ENCODE results near the gene VAV2. TPM values are rescaled to one million over a fixed set of nuclear protein-coding genes. Genes with fewer than 3 reads are reported as not detected.

VAV2 gene
- total and polyA plus RNA-seq, 5 experiments from 2014 or later = 0.20 to 4.3 (median 0.36) TPM

GRCh38 chr9:133824802-133825186 is 167.3 kb downstream of the VAV2 start:
- H3K4me1 Mint-ChIP-seq = peaks cover 0 to 21% (median 3%) of the 10 kb centered on the region in 4 donors
- no peak overlapping the region for H3K4me3 Mint-ChIP-seq
- no peaks in the 10 kb centered on the region for H3K9me3 Mint-ChIP-seq
- no peaks in the 10 kb centered on the region for H3K27me3 Mint-ChIP-seq
- no peak for DNase-seq
- POLR2A ChIA-PET = no interaction called here
- ATAC-seq = no peak
- no peak overlapping the region for H3K27ac Mint-ChIP-seq
- no peaks in the 10 kb centered on the region for H3K36me3 Mint-ChIP-seq

GRCh38 chr9:133824106-133824801 is 167.9 kb downstream of the VAV2 start:
- Mint-ChIP-seq H3K27ac (peak overlapping the region in 1 of 10 donors; percentile 63), H3K27me3 (no peaks in the 10 kb centered on the region), H3K9me3 (no peaks in the 10 kb centered on the region), H3K36me3 (no peaks in the 10 kb centered on the region), H3K4me1 (peaks cover 0 to 21% (median 3%) of the 10 kb centered on the region in 4 donors), H3K4me3 (no peak overlapping the region)
- POLR2A ChIA-PET = no interaction called here
- DNase-seq (no peak), ATAC-seq (no peak)

- Mint-ChIP-seq H3K4me3 (no peak overlapping the region), H3K36me3 (no peaks in the 10 kb centered on the region), H3K27me3 (no peaks in the 10 kb centered on the region), H3K4me1 (peaks cover 0 to 21% (median 2%) of the 10 kb centered on the region in 4 donors), H3K9me3 (no peaks in the 10 kb centered on the region), H3K27ac (no peak overlapping the region)
- DNase-seq (no peak), ATAC-seq (no peak)
- POLR2A ChIA-PET = no interaction called here
Measured at GRCh38 chr9:133823189-133824105, 168.7 kb downstream of the VAV2 start.

- Mint-ChIP-seq H3K27me3 (no peaks in the 10 kb centered on the region), H3K27ac (peak overlapping the region in 1 of 10 donors; percentile 68), H3K36me3 (no peaks in the 10 kb centered on the region), H3K4me1 (peaks cover 0 to 21% (median 2%) of the 10 kb centered on the region in 4 donors), H3K4me3 (peak overlapping the region in 1 of 10 donors; percentile 67), H3K9me3 (no peaks in the 10 kb centered on the region)
- no peak for DNase-seq
- ATAC-seq = no peak
- POLR2A ChIA-PET = no interaction called here
Measured at GRCh38 chr9:133822430-133823065, 169.6 kb downstream of the VAV2 start.

- DNase-seq (no peak), ATAC-seq (no peak)
- peak overlapping the region in 1 of 10 donors; percentile 67 for H3K4me3 Mint-ChIP-seq
- peaks cover 0 to 21% (median 2%) of the 10 kb centered on the region in 4 donors for H3K4me1 Mint-ChIP-seq
- POLR2A ChIA-PET = no interaction called here
- no peaks in the 10 kb centered on the region for H3K27me3 Mint-ChIP-seq
- no peaks in the 10 kb centered on the region for H3K36me3 Mint-ChIP-seq
- peak overlapping the region in 2 of 10 donors; percentile 34 to 68 for H3K27ac Mint-ChIP-seq
- H3K9me3 Mint-ChIP-seq = no peaks in the 10 kb centered on the region
Measured at GRCh38 chr9:133821601-133822429, 170.3 kb downstream of the VAV2 start.

GRCh38 chr9:133819923-133820322 is 172.2 kb downstream of the VAV2 start:
- no peak for DNase-seq
- H3K27ac Mint-ChIP-seq = no peak overlapping the region
- peaks cover 0 to 21% (median 2%) of the 10 kb centered on the region in 4 donors for H3K4me1 Mint-ChIP-seq
- POLR2A ChIA-PET = interaction anchor here (0.5 kb wide), 1 partner anchor 18 kb away, joined by 3 read pairs; no protein-coding TSS in a partner anchor
- H3K9me3 Mint-ChIP-seq = no peaks in the 10 kb centered on the region
- no peaks in the 10 kb centered on the region for H3K27me3 Mint-ChIP-seq
- ATAC-seq = no peak
- H3K4me3 Mint-ChIP-seq = no peak overlapping the region
- H3K36me3 Mint-ChIP-seq = no peaks in the 10 kb centered on the region

GRCh38 chr9:133818444-133818843 is 173.7 kb downstream of the VAV2 start:
- no peak overlapping the region for H3K4me3 Mint-ChIP-seq
- ATAC-seq (no peak), DNase-seq (no peak)
- H3K27me3 Mint-ChIP-seq = no peaks in the 10 kb centered on the region
- H3K27ac Mint-ChIP-seq = no peak overlapping the region
- no peaks in the 10 kb centered on the region for H3K36me3 Mint-ChIP-seq
- H3K9me3 Mint-ChIP-seq = no peaks in the 10 kb centered on the region
- H3K4me1 Mint-ChIP-seq = peaks cover 0 to 19% (median 2%) of the 10 kb centered on the region in 4 donors
- POLR2A ChIA-PET = no interaction called here

GRCh38 chr9:133815781-133816180 is 176.3 kb downstream of the VAV2 start:
- Mint-ChIP-seq H3K4me3 (no peak overlapping the region), H3K9me3 (no peaks in the 10 kb centered on the region), H3K36me3 (no peaks in the 10 kb centered on the region), H3K4me1 (no peaks in the 10 kb centered on the region), H3K27ac (no peak overlapping the region), H3K27me3 (no peaks in the 10 kb centered on the region)
- POLR2A ChIA-PET = no interaction called here
- DNase-seq (no peak), ATAC-seq (no peak)

- H3K4me3 Mint-ChIP-seq = no peak overlapping the region
- DNase-seq (no peak), ATAC-seq (no peak)
- no peak overlapping the region for H3K27ac Mint-ChIP-seq
- H3K9me3 Mint-ChIP-seq = no peaks in the 10 kb centered on the region
- POLR2A ChIA-PET = no interaction called here
- H3K27me3 Mint-ChIP-seq = no peaks in the 10 kb centered on the region
- no peaks in the 10 kb centered on the region for H3K4me1 Mint-ChIP-seq
- no peaks in the 10 kb centered on the region for H3K36me3 Mint-ChIP-seq
Measured at GRCh38 chr9:133814586-133815208, 177.4 kb downstream of the VAV2 start.

- no peaks in the 10 kb centered on the region for H3K9me3 Mint-ChIP-seq
- no peaks in the 10 kb centered on the region for H3K27me3 Mint-ChIP-seq
- H3K27ac Mint-ChIP-seq = peak overlapping the region in 1 of 10 donors; percentile 11
- H3K36me3 Mint-ChIP-seq = no peaks in the 10 kb centered on the region
- POLR2A ChIA-PET = no interaction called here
- no peak overlapping the region for H3K4me3 Mint-ChIP-seq
- DNase-seq (no peak), ATAC-seq (no peak)
- no peaks in the 10 kb centered on the region for H3K4me1 Mint-ChIP-seq
Measured at GRCh38 chr9:133813749-133814585, 178.2 kb downstream of the VAV2 start.

GRCh38 chr9:133812941-133813748 is 179.0 kb downstream of the VAV2 start:
- Mint-ChIP-seq H3K27me3 (no peaks in the 10 kb centered on the region), H3K36me3 (no peaks in the 10 kb centered on the region), H3K27ac (no peak overlapping the region), H3K9me3 (no peaks in the 10 kb centered on the region), H3K4me3 (no peak overlapping the region), H3K4me1 (no peaks in the 10 kb centered on the region)
- DNase-seq = no peak
- ATAC-seq = no peak
- POLR2A ChIA-PET = no interaction called here

All from naive thymus-derived CD8-positive, alpha-beta T cell (primary cell).